Thoracic aorta (tissue), 2 donors: ENCODE results near the gene DUSP9. TPM values are rescaled to one million over a fixed set of nuclear protein-coding genes. Genes with fewer than 3 reads are reported as not detected.

Experiments used
- ATAC-seq: fragments of 150-250 bp; one replicate; pipeline ENCODE4 v1.8.0; 2017; ENCODE audit warnings: low read depth; ENCODE audit not compliant: insufficient number of reproducible peaks, low FRiP score
- DNase-seq: peaks from one replicate; pipeline ENCODE4 v3.0.0-alpha.2; 2020; ENCODE audit warnings: low spot score
- H3K27ac ChIP-seq, 2 donors: fragments of 200-600 bp; sonication (generic); 1 replicate in 1 of 2; 2 replicates in 1 of 2; pipeline ENCODE4 v1.5.1; 2016; ENCODE audit warnings: mild to moderate bottlenecking in 2 of 2, moderate library complexity in 2 of 2
- H3K27me3 ChIP-seq: fragments of 200-600 bp; sonication (generic); replicated peaks from 2 replicates; pipeline ENCODE4 v1.6.0; 2016; ENCODE audit warnings: mild to moderate bottlenecking; ENCODE audit not compliant: insufficient read depth
- H3K36me3 ChIP-seq: fragments of 200-600 bp; sonication (generic); one replicate; pipeline ENCODE4 v1.5.1; 2016
- H3K4me1 ChIP-seq, 2 donors: fragments of 200-600 bp; sonication (generic); 1 replicate in 1 of 2; 2 replicates in 1 of 2; pipeline versions ENCODE4 v1.5.1 to v1.6.0; 2016; ENCODE audit warnings: low read depth in 2 of 2, mild to moderate bottlenecking in 1 of 2; ENCODE audit not compliant: control insufficient read depth in 1 of 2
- H3K4me3 ChIP-seq: fragments of 200-600 bp; sonication (generic); 2 replicates; pipeline ENCODE4 v1.5.1; 2016; ENCODE audit warnings: mild to moderate bottlenecking
- H3K9me3 ChIP-seq: fragments of 200-600 bp; sonication (generic); 2 replicates; pipeline ENCODE4 v1.5.1; 2016
- total RNA-seq, 2 donors: library from RNA; depleted of rRNA; stranded (reverse); fragments of >200 nt; gene quantifications; one replicate each; pipeline versions ENCODE4 v1.1.0 to v1.2.3, GENCODE V29; 2016
- TF ChIP-seq, protein P1 (sequence below): fragments of 200-600 bp; sonication (generic); IDR thresholded peaks from one replicate; pipeline ENCODE4 v1.5.1; 2019; ENCODE audit warnings: antibody characterized with exemption

Gene DUSP9
- total RNA-seq, 2 donors from 2014 or later = not detected

DNA sequence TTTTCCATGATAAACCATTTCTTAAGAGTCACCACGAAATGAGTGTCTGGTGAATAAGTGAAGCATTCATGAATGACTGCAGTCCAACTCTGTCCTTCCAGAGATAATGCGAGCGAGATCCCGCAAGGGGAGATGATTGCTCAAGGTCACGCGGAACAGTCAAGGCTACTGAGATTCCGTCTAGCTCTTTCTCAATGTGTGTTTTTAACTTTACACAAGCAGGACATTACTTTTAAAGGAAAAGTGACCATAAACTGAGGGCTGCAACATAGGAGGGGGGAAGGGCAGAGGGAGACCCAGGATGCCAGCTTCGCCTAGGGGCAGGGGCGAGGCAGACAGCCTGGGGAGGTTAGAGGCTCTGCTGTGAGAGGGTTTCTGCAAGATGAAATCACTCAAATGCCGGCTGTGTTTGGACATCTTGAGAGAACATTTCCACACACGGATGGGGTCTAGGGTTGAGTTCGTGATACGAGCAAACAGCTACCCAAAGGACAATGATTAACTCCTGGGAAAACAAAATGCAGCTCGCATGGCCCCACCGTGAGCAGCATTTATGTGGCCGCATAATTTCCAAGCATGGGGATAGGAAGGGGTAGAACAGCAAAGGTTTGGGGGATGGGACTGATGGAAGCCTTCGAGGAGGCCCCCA, 24.2 kb upstream of the DUSP9 start:
- ATAC-seq (no peak), DNase-seq (no peak)
- H3K4me1 ChIP-seq = no peaks in the 10 kb centered on the region
- H3K27me3 ChIP-seq = no peaks in the 10 kb centered on the region
- TF ChIP-seq, protein P1, sequence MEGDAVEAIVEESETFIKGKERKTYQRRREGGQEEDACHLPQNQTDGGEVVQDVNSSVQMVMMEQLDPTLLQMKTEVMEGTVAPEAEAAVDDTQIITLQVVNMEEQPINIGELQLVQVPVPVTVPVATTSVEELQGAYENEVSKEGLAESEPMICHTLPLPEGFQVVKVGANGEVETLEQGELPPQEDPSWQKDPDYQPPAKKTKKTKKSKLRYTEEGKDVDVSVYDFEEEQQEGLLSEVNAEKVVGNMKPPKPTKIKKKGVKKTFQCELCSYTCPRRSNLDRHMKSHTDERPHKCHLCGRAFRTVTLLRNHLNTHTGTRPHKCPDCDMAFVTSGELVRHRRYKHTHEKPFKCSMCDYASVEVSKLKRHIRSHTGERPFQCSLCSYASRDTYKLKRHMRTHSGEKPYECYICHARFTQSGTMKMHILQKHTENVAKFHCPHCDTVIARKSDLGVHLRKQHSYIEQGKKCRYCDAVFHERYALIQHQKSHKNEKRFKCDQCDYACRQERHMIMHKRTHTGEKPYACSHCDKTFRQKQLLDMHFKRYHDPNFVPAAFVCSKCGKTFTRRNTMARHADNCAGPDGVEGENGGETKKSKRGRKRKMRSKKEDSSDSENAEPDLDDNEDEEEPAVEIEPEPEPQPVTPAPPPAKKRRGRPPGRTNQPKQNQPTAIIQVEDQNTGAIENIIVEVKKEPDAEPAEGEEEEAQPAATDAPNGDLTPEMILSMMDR = no peak
- no peak overlapping the region for H3K27ac ChIP-seq
- H3K36me3 ChIP-seq = no peaks in the 10 kb centered on the region
- no peaks in the 10 kb centered on the region for H3K9me3 ChIP-seq
- H3K4me3 ChIP-seq = no peak overlapping the region

DNA sequence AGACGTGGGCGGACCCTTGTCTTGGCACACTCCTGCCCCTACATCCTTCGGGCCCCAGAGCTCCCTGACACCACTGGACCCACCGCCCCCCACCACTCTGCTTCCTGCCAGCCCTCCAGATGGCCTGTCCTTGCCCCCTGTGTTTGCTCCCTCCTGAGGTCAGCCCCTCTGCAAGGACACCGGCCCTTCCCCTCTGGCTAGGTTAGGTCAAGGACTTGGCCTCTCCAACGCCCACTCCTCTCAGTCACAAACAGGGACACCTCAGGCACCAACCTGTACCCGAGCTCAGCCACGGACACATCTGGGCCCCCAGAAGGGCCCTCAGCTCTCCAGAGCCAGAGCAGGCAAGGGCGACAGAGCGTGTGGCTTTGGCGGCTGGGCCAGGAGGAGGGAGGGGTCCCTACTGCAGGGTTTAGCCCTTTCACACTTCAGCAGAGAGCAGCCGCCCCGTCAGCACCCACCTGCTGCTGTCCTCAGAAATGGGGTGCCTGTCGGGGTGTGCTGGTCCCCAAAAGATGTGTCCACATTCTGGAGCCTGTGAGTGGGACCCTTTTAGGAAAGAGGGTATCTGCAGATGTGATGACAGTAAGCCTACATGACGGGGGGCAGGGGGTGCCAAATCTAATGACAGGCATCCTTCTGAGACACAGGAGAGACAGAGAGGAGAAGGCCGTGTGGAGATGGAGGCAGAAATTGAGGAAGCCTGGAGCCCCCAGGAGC, 23.5 kb upstream of the DUSP9 start:
- Histone ChIP-seq H3K4me3 (no peak overlapping the region), H3K9me3 (no peaks in the 10 kb centered on the region), H3K36me3 (no peaks in the 10 kb centered on the region), H3K27ac (no peak overlapping the region), H3K4me1 (no peaks in the 10 kb centered on the region), H3K27me3 (no peaks in the 10 kb centered on the region)
- no peak for DNase-seq
- no peak for ATAC-seq
- TF ChIP-seq, protein P1 = no peak

DNA sequence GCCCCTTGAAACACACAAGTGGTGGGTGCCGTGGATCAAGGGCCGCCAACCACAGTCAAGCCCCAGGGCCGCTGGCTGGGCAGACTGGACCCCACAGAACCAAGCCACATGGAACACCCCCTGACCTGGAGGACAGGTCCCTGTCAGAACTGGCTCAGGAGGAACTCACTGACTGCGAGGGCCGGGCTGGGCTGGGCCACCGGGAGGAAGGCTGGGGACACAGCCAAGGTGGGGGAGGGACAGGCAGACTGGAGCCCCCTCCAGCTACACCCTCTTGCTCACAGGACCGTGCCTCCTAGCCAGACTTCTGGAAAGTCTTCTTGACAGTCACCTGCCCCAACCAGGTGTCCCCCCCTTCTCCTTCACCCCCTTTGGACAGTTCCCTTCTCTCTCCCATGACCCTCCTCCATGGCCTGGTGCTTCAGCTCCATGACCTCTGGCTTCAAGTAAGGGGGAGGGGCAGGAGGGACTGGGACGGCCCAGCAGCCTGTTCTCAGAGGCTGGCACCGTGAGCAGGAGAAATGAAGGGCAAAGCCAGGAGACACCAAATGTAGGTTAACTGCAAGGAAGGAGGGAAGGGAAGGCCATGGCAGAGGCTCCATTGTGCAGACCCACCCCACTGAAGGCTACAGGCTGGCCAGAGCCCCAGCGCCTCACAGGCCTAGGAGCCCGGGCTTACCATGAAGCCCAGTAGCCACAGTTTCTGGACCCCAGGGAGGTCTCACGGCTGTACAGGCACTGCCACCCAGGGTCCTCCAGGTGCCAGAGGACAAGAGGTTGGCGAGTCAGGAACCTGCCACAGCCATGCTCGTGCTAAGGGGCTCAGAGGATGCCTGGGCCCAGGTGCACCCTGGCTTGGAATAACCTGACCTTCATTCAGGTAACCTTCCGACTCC, 22.6 kb upstream of the DUSP9 start:
- TF ChIP-seq, protein P1 = no peak
- no peak for DNase-seq

DNA sequence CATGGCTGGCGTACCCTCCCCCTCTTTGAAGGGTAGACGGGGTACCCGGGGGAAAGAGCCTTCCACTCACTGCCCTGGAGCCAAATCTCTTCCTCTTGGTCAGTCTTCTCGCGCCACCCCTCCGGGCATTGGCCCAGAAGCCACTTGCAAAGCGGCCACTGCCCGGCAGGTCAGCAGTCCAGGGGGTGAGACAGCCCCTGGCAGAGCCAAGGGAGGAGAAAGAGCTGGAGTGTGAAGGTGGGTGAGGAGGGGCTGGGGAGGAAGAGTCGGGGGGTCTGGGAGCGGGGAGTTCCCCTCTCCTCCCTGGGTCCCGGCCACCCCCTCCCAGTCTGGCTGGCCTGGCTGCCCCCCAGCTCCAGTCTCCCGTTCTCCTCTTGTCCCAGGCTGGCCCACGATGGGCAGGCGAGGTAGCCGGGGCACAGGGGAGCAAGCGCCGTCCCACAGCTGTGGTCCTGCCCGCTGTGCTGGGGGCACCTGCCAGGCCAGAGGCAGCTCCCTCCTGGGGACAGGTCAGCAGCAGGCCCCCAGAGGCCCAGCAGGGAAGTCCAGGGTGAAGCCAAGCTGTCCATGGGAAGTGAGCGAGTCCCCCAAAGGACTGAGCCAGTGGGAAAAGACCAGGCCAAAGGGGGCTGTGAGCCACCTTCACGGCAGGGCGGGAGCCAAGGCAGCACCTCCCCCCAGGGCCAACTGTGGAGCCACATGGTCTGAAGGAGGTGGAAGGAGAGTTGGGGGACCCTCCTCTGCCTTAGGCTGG, 21.6 kb upstream of the DUSP9 start:
- H3K4me1 ChIP-seq = no peaks in the 10 kb centered on the region
- no peak for DNase-seq
- H3K36me3 ChIP-seq = no peaks in the 10 kb centered on the region
- no peaks in the 10 kb centered on the region for H3K27me3 ChIP-seq
- H3K27ac ChIP-seq = no peak overlapping the region
- no peak for ATAC-seq
- TF ChIP-seq, protein P1 = no peak
- H3K4me3 ChIP-seq = no peak overlapping the region
- no peaks in the 10 kb centered on the region for H3K9me3 ChIP-seq

More for the DNA sequence above, 22.6 kb upstream of the DUSP9 start:
- no peak overlapping the region for H3K27ac ChIP-seq
- no peak overlapping the region for H3K4me3 ChIP-seq
- H3K9me3 ChIP-seq = no peaks in the 10 kb centered on the region
- H3K27me3 ChIP-seq = no peaks in the 10 kb centered on the region
- H3K4me1 ChIP-seq = no peaks in the 10 kb centered on the region
- no peak for ATAC-seq
- H3K36me3 ChIP-seq = no peaks in the 10 kb centered on the region
